DMS79 treated with DMSO at 0.1 percent for 48 hours (cell line): ENCODE data around the gene PPIL3.
A peak's percentile ranks its signal among the peaks of the same experiment; 100 is the strongest.
"Not testable (repeated sequence)": the region's sequence is repeated elsewhere in the genome, so short reads cannot be mapped to it uniquely, and the experiment has no call there.

Source experiments
- DNase-seq: peaks from one replicate; lab custom pipeline; 2025; lab: John Stamatoyannopoulos, UW

Gene PPIL3

DNA sequence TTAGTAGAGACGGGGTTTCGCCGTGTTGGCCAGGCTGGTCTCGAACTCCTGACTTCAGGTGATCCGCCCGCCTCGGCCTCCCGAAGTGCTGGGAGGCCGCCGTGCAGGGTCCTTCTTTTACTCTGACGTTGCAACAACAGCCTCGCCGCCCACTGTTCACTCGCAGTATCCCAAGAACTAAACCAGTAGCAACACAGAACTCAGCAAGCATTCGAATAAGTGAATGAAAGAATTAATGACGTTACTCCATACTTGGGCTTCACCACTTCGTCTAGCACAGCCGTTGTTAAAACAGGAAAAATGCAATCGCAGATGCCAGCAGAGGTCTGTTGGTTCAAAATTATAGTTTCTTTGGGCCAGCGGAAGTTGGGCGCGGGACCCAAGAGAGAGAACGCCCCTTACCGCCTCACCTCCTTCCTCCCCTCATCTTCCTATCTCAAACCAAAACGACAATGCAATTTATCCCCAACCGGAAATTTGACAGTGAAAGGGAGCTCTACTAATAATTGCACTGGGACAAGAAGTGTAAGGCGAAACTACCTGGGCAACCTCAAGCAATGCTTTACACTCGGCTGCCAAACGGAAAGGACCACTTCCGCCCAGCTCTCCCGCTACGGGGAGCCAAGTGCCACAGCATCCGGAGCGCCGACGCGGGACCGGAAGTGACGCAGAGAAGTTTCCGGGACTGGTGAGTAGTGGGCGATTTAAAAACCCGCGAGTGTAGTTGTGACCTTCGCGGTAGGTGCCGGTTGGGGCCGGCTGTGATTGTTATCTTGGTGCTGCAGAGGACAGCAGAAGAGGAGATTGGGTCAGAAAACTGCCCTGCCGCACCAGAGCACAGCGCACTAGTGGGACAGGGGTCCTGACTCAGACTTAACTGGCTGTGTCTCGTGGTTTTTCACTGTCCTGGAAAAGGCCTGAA lies at the start of gene PPIL3, which contains the start of gene NIF3L1:
Gene PPIL3 (minus strand): TSS at position 374 of the 922 bp plus-strand sequence. CDS start 1,462 bp downstream, outside the sequence.
Gene NIF3L1 (plus strand): TSS at position 668 of the 922 bp plus-strand sequence. CDS start 2,573 bp downstream, outside the sequence.
- peak; percentile 97 for DNase-seq

- DNase-seq = no peak
Observed at GRCh38 chr2:200930947-200931626, 42.2 kb upstream of the PPIL3 start.

GRCh38 chr2:200929334-200930249 lies 40.7 kb upstream of the PPIL3 start:
- no peak for DNase-seq

DNA sequence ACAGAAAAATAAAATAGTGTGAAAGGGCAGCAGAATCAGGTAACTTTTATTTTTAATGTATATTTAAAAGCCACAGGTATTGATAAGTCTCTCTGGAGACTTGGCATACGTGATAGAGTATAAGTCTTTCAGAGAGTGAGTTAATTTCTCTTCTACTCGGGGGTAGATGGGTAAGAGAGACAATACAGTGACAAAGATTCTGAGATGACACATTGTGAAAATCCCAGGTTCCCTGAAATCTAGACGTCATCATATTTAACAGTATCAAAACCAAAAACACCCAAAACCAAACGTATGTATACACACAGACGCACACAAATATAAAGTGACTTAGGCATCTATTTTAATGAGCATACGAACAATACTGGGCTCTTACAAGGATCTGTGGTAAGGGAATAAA lies 33.6 kb upstream of the PPIL3 start:
- DNase-seq = no peak

DNA sequence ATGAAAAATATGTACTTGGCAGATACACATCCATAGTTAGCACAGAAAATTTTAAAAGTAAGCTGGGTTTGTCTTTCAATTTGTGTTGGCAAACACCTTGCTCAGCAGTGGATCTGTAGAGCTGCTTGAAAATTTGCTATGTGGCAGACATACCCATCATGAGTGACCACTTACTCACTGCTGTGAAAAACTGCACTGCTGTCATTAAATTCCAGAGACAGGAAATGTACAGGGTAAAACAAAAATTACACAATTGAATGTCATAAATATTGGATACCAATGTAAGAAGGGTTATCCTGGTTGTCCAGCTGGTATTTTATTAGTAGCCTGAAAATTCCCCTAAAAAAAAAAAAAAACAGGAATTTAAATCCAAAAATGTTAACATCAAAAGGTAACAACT lies 24.8 kb upstream of the PPIL3 start:
- no peak for DNase-seq

DNA sequence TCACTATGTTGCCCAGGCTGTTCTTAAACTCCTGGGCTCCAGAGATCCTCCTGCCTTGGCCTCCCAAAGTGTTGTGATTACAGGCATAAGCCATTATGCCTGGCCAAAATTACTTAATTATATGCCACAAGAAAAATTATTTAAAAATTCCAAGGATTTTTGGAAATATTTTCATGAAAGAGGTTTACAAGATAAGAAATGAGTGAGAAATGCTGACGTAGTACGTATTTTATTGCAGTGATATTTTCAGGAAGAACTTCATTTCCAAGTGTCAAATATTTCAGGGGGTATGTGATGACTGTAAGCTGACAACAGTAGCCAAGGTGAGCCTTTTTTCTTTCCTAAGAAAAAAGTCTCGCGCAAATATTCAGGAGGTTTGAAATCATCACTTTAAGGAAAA lies 21.1 kb upstream of the PPIL3 start:
- no peak for DNase-seq

DNA sequence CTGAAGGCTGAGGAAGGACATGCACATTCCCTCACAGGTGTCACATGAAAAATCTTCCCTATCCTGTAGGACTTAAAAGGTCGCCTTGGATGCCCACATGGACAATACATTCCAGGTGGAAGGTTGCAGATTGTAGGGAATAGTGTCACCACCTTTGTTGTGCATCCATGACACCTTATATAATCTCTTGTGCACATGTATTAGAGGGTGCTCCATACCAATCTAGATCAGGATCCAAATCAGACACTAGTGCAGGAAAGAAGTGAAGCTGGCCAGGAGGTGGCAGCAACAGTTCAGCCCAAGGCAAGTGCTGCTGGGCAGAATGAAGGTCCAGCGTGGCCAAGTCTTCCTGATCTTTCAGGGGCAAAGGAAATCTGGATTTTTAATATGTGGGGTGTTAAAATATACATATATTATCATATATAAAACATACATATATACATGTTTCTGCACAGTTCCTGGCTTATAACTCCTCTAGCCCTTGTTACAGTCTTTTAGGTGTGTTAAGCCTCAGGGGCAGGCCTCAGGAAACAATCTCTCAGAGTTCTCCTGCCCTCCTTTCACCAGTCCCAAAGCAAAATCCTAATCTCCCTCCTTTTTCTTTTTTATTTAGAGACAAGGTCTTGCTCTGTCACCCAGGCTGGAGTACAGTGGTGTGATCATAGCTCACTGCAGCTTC lies 16.9 kb upstream of the PPIL3 start:
- DNase-seq = peak; percentile 20

GRCh38 chr2:200901459-200902072 lies 12.7 kb upstream of the PPIL3 start:
- peak; percentile 47 for DNase-seq

- no peak for DNase-seq
Observed at GRCh38 chr2:200899482-200899881, 10.6 kb upstream of the PPIL3 start.

- not testable (repeated sequence) for DNase-seq
Observed at GRCh38 chr2:200881715-200882249, 7.1 kb downstream of the PPIL3 start.

DNA sequence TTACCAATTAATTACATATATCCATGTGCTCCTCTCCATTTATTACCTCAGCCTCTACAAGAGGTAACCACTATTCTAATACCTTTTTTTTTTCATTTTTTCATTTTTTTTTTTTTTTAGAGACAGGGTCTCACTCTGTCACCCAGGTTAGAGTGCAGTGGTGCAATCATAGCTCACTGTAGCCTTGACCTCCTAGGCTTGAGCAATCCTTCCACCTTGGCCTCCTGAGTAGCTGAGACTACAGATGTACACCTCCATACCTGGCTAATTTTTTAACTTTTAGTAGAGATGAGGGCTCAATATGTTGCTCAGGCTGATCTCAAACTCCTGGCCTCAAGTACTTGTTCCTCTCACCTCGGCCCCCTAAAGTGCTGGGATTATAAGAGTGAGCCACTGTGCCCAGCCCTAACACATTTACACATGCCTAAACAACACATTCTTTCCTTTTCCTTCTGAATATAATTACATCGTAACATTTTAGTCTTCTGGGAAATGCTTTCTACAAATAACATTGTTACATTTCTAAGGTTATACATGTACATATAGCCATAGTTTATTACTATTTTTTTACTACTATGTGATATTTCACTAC lies 10.5 kb downstream of the PPIL3 start:
- DNase-seq = no peak

DNA sequence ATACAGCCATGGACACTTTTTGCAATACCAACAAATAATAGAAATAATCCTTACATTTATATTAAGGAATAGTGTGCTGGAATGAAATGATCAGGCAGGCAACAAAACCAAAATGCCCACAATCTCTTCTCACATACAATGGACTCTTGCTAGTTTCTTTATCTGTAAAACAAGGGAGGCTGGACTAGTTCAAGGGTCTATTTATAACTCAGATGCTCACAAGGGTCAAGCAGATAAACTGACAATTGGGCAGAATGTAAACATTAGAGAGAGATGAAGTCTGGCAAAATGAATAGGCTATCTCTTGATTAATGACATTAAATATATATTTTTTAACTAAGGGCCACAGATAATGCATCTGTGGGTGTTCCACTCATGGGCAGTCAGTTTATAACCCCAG lies 11.4 kb downstream of the PPIL3 start:
- DNase-seq = no peak

- DNase-seq = no peak
Observed at GRCh38 chr2:200873560-200873959, 15.3 kb downstream of the PPIL3 start.

- DNase-seq = no peak
Observed at GRCh38 chr2:200871151-200871550, 17.7 kb downstream of the PPIL3 start.

GRCh38 chr2:200869014-200869413 lies 19.9 kb downstream of the PPIL3 start:
- no peak for DNase-seq

DNA sequence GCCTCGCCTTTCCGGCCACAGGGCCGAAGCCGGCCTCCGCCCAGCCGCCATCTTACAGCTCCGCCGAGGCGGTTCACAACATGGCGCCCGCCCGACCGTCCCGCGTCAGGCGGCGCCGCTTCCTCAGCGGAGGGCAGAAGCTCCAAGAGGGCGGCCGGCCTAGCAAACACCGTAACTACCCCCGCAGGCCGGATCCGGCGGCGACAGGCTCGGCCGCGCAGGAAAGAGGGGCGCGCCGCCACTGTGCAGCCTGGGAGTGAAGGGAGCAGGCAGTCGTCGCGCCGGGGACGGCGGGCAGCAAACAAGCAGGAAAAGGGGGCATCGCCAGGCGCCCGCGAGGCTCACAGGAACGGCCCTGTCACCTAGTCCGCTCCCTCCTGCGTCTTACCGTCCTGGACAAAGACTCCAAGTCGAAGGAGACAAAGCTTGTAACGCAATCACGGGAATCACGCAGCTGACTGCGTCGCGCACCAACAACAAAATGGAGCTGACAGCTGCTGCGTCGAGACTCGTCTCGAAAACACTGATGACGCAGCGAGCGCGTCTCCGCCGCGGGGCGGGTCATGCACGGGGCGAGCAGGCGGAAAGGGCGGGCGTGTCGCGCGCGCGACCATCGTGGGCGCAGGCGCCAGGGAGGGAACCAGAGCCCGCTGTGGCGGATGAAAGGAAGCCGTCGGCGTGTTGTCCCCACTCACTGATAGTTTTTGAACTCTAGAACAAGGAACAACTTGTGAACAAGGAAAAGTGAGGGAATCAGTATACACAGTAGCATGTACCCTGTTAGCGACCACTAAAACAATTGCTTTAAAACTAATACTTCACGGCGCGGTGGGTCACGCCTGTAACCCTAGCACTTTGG lies 24.5 kb downstream of the PPIL3 start, which contains the start of gene CLK1:
Gene CLK1 (minus strand): TSS at position 483 of the 859 bp plus-strand sequence. CDS start 2,796 bp downstream, outside the sequence.
- peak; percentile 80 for DNase-seq

GRCh38 chr2:200863782-200864175 lies 25.1 kb downstream of the PPIL3 start:
- DNase-seq = peak; percentile 61

DNA sequence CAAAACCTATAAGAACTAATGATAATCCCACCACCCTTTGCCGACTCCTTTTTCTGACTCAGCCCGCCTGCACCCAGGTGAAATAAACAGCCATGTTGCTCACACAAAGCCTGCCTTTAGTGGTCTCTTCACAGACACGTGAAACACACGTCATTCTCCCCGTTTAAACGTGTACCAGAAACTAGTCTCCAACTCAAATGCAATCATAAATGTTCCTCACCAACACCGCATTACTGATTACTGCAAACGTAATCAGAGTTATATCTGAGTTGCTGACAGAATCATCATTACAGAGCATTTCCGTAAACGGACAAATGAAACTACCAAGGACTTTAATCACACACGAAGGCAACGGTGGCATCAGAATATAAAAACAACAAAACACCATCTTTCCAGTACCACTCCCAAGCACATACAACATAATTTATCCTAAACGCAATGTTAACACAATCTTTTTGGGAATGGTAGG lies 26.3 kb downstream of the PPIL3 start:
- peak; percentile 33 for DNase-seq

GRCh38 chr2:200861617-200862155 lies 27.2 kb downstream of the PPIL3 start:
- DNase-seq = no peak
